Liver (tissue), 3 donors: ENCODE measurements around the gene KLHL2.

Experiments
- FOXA1 ChIP-seq: IDR thresholded peaks from 2 replicates; pipeline ENCODE4 v1.6.1; 2016; ENCODE audit warnings: antibody characterized with exemption
- GABPA ChIP-seq, 2 donors: IDR thresholded peaks in 1 of 2; conservative IDR thresholded peaks in 1 of 2; 2 replicates each; pipeline ENCODE4 v1.6.1; 2016; ENCODE audit warnings: antibody characterized with exemption in 2 of 2, mild to moderate bottlenecking in 1 of 2, moderate library complexity in 1 of 2
- JUND ChIP-seq, 2 donors: IDR thresholded peaks; 2 replicates each; pipeline ENCODE4 v1.6.1; 2016; ENCODE audit warnings: antibody characterized with exemption in 2 of 2
- RAD21 ChIP-seq, 2 donors: IDR thresholded peaks; 2 replicates each; pipeline ENCODE4 v1.6.1; 2016; ENCODE audit warnings: antibody characterized with exemption in 2 of 2, mild to moderate bottlenecking in 2 of 2
- SP1 ChIP-seq: IDR thresholded peaks from 2 replicates; pipeline ENCODE4 v1.6.1; 2018; ENCODE audit warnings: antibody characterized with exemption, mild to moderate bottlenecking
- YY1 ChIP-seq: IDR thresholded peaks from 2 replicates; pipeline ENCODE4 v1.6.1; 2016; ENCODE audit warnings: antibody characterized with exemption, mild to moderate bottlenecking
- TF ChIP-seq, protein P1 (sequence below): fragments of 150-350 bp; IDR thresholded peaks from 2 replicates; pipeline ENCODE4 v1.5.1; 2017; ENCODE audit warnings: improper control_type of control experiment, low read depth, low read length; ENCODE audit not compliant: missing input control
- TF ChIP-seq, protein P2 (sequence below): IDR thresholded peaks from 2 replicates; pipeline ENCODE4 v1.6.1; 2016; ENCODE audit warnings: antibody characterized with exemption, mild to moderate bottlenecking
- donor health status: healthy.
- donor health status: healthy.

DNA sequence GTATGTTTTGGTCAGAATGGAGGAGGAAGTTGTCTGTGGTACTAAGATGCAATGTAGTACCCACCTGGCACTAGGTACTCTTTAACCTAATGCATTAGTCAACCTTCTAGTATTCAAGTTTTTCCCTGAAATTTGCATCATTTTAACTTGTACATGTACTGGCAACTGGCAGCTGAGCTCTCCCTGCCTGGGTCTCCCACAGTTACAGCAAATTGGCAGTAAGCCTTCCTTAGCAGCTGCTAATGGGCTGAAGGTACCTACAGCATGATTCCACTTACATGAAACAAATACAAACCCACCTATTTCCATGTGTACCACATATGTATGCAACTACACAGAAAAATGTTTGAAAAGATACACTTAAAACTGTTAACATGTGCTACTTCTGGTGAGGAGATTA is 8.1 kb upstream of the KLHL2 start:
- TF ChIP-seq, protein P1, sequence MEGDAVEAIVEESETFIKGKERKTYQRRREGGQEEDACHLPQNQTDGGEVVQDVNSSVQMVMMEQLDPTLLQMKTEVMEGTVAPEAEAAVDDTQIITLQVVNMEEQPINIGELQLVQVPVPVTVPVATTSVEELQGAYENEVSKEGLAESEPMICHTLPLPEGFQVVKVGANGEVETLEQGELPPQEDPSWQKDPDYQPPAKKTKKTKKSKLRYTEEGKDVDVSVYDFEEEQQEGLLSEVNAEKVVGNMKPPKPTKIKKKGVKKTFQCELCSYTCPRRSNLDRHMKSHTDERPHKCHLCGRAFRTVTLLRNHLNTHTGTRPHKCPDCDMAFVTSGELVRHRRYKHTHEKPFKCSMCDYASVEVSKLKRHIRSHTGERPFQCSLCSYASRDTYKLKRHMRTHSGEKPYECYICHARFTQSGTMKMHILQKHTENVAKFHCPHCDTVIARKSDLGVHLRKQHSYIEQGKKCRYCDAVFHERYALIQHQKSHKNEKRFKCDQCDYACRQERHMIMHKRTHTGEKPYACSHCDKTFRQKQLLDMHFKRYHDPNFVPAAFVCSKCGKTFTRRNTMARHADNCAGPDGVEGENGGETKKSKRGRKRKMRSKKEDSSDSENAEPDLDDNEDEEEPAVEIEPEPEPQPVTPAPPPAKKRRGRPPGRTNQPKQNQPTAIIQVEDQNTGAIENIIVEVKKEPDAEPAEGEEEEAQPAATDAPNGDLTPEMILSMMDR: no peak
- TF ChIP-seq GABPA (IDR thresholded peaks at IDR 0.05 in 1 of 2, conservative IDR thresholded peaks at IDR 0.05 in 1 of 2) (no peak), RAD21 (IDR thresholded peaks at IDR 0.05) (no peak), YY1 (no peak), JUND (IDR thresholded peaks at IDR 0.05) (no peak), SP1 (no peak), FOXA1 (no peak)
- TF ChIP-seq, protein P2, sequence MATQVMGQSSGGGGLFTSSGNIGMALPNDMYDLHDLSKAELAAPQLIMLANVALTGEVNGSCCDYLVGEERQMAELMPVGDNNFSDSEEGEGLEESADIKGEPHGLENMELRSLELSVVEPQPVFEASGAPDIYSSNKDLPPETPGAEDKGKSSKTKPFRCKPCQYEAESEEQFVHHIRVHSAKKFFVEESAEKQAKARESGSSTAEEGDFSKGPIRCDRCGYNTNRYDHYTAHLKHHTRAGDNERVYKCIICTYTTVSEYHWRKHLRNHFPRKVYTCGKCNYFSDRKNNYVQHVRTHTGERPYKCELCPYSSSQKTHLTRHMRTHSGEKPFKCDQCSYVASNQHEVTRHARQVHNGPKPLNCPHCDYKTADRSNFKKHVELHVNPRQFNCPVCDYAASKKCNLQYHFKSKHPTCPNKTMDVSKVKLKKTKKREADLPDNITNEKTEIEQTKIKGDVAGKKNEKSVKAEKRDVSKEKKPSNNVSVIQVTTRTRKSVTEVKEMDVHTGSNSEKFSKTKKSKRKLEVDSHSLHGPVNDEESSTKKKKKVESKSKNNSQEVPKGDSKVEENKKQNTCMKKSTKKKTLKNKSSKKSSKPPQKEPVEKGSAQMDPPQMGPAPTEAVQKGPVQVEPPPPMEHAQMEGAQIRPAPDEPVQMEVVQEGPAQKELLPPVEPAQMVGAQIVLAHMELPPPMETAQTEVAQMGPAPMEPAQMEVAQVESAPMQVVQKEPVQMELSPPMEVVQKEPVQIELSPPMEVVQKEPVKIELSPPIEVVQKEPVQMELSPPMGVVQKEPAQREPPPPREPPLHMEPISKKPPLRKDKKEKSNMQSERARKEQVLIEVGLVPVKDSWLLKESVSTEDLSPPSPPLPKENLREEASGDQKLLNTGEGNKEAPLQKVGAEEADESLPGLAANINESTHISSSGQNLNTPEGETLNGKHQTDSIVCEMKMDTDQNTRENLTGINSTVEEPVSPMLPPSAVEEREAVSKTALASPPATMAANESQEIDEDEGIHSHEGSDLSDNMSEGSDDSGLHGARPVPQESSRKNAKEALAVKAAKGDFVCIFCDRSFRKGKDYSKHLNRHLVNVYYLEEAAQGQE: no peak
